Measurements from ENCODE around the gene ZBTB20. TPM values are rescaled to one million over a fixed set of nuclear protein-coding genes. Genes with fewer than 3 reads are reported as not detected.

ZBTB20 gene
- total and polyA plus RNA-seq, 4 donors = 0.69 to 128 (median 51.7) TPM

GRCh38 chr3:114660124-114660523, 487.0 kb downstream of the ZBTB20 start:
- no peaks in the 10 kb centered on the region for H3K27me3 ChIP-seq (ENCODE audit: control insufficient read depth in 1 of 2, insufficient read depth in 2 of 2, low read length in 1 of 2)
- H3K4me1 ChIP-seq (ENCODE audit: control insufficient read depth in 1 of 2, insufficient read depth in 2 of 2, low read length in 2 of 2) = peaks cover 0 to 3% of the 10 kb centered on the region in 2 donors
- H3K4me3 ChIP-seq (ENCODE audit: low read length in 2 of 2) = no peak overlapping the region
- no peaks in the 10 kb centered on the region for H3K9me3 ChIP-seq (ENCODE audit: control insufficient read depth, low read length)
- ATAC-seq (ENCODE audit: low FRiP score) (no peak), DNase-seq (peak in 1 of 2 donors; percentile 47)
- no peaks in the 10 kb centered on the region for H3K36me3 ChIP-seq (ENCODE audit: control insufficient read depth in 1 of 2, insufficient read depth in 2 of 2, low read length in 1 of 2)
- 2 to 4% methylated on average over 6 of the region's 6 CpGs for WGBS, 2 donors
- intact Hi-C loops (cut with DNase I) = no loop called here
- peak overlapping the region; percentile 44 to 57 for H3K27ac ChIP-seq (ENCODE audit: low read depth in 1 of 2, low read length in 2 of 2)

GRCh38 chr3:114659109-114660061, 487.7 kb downstream of the ZBTB20 start:
- ATAC-seq (ENCODE audit: low FRiP score) = no peak
- no peak overlapping the region for H3K4me3 ChIP-seq (ENCODE audit: low read length in 2 of 2)
- DNase-seq = no peak
- H3K4me1 ChIP-seq (ENCODE audit: control insufficient read depth in 1 of 2, insufficient read depth in 2 of 2, low read length in 2 of 2) = peaks cover 0 to 3% of the 10 kb centered on the region in 2 donors
- H3K9me3 ChIP-seq (ENCODE audit: control insufficient read depth, low read length) = no peaks in the 10 kb centered on the region
- no peaks in the 10 kb centered on the region for H3K36me3 ChIP-seq (ENCODE audit: control insufficient read depth in 1 of 2, insufficient read depth in 2 of 2, low read length in 1 of 2)
- H3K27me3 ChIP-seq (ENCODE audit: control insufficient read depth in 1 of 2, insufficient read depth in 2 of 2, low read length in 1 of 2) = no peaks in the 10 kb centered on the region
- WGBS, 2 donors = 64 to 68% methylated on average over 5 of the region's 5 CpGs
- H3K27ac ChIP-seq (ENCODE audit: low read depth in 1 of 2, low read length in 2 of 2) = no peak overlapping the region
- intact Hi-C loops (cut with DNase I) = no loop called here

- intact Hi-C loops (cut with DNase I) = no loop called here
- H3K27ac ChIP-seq (ENCODE audit: low read depth in 1 of 2, low read length in 2 of 2) = no peak overlapping the region
- no peak for ATAC-seq (ENCODE audit: low FRiP score)
Measured at GRCh38 chr3:114651555-114651954, 495.5 kb downstream of the ZBTB20 start.

GRCh38 chr3:114650808-114651207, 496.3 kb downstream of the ZBTB20 start:
- Histone ChIP-seq H3K36me3 (ENCODE audit: control insufficient read depth in 1 of 2, insufficient read depth in 2 of 2, low read length in 1 of 2) (no peaks in the 10 kb centered on the region), H3K27me3 (ENCODE audit: control insufficient read depth in 1 of 2, insufficient read depth in 2 of 2, low read length in 1 of 2) (no peaks in the 10 kb centered on the region), H3K4me1 (ENCODE audit: control insufficient read depth in 1 of 2, insufficient read depth in 2 of 2, low read length in 2 of 2) (peaks cover 0 to 2% of the 10 kb centered on the region in 2 donors), H3K27ac (ENCODE audit: low read depth in 1 of 2, low read length in 2 of 2) (no peak overlapping the region), H3K4me3 (ENCODE audit: low read length in 2 of 2) (no peak overlapping the region), H3K9me3 (ENCODE audit: control insufficient read depth, low read length) (no peaks in the 10 kb centered on the region)
- 3 to 4% methylated on average over 3 of the region's 3 CpGs for WGBS, 2 donors
- DNase-seq (no peak), ATAC-seq (ENCODE audit: low FRiP score) (no peak)
- intact Hi-C loops (cut with DNase I) = no loop called here

More at GRCh38 chr3:114651555-114651954, 495.5 kb downstream of the ZBTB20 start:
- no peaks in the 10 kb centered on the region for H3K27me3 ChIP-seq (ENCODE audit: control insufficient read depth in 1 of 2, insufficient read depth in 2 of 2, low read length in 1 of 2)
- WGBS, 2 donors = 63 to 72% methylated on average over 4 of the region's 4 CpGs
- H3K4me1 ChIP-seq (ENCODE audit: control insufficient read depth in 1 of 2, insufficient read depth in 2 of 2, low read length in 2 of 2) = peaks cover 0 to 2% of the 10 kb centered on the region in 2 donors
- H3K9me3 ChIP-seq (ENCODE audit: control insufficient read depth, low read length) = no peaks in the 10 kb centered on the region
- DNase-seq = no peak
- H3K4me3 ChIP-seq (ENCODE audit: low read length in 2 of 2) = no peak overlapping the region
- H3K36me3 ChIP-seq (ENCODE audit: control insufficient read depth in 1 of 2, insufficient read depth in 2 of 2, low read length in 1 of 2) = no peaks in the 10 kb centered on the region

GRCh38 chr3:114649331-114649730, 497.8 kb downstream of the ZBTB20 start:
- Histone ChIP-seq H3K9me3 (ENCODE audit: control insufficient read depth, low read length) (no peaks in the 10 kb centered on the region), H3K27ac (ENCODE audit: low read depth in 1 of 2, low read length in 2 of 2) (no peak overlapping the region), H3K27me3 (ENCODE audit: control insufficient read depth in 1 of 2, insufficient read depth in 2 of 2, low read length in 1 of 2) (no peaks in the 10 kb centered on the region), H3K4me3 (ENCODE audit: low read length in 2 of 2) (no peak overlapping the region), H3K4me1 (ENCODE audit: control insufficient read depth in 1 of 2, insufficient read depth in 2 of 2, low read length in 2 of 2) (peaks cover 0 to 2% of the 10 kb centered on the region in 2 donors), H3K36me3 (ENCODE audit: control insufficient read depth in 1 of 2, insufficient read depth in 2 of 2, low read length in 1 of 2) (no peaks in the 10 kb centered on the region)
- intact Hi-C loops (cut with DNase I) = no loop called here
- ATAC-seq (ENCODE audit: low FRiP score) (no peak), DNase-seq (no peak)

GRCh38 chr3:114646526-114646925, 500.6 kb downstream of the ZBTB20 start:
- no peak for DNase-seq
- intact Hi-C loops (cut with DNase I) = no loop called here
- no peaks in the 10 kb centered on the region for H3K36me3 ChIP-seq (ENCODE audit: control insufficient read depth in 1 of 2, insufficient read depth in 2 of 2, low read length in 1 of 2)
- no peaks in the 10 kb centered on the region for H3K27me3 ChIP-seq (ENCODE audit: control insufficient read depth in 1 of 2, insufficient read depth in 2 of 2, low read length in 1 of 2)
- ATAC-seq (ENCODE audit: low FRiP score) = no peak
- no peaks in the 10 kb centered on the region for H3K9me3 ChIP-seq (ENCODE audit: control insufficient read depth, low read length)
- peaks cover 0 to 2% of the 10 kb centered on the region in 2 donors for H3K4me1 ChIP-seq (ENCODE audit: control insufficient read depth in 1 of 2, insufficient read depth in 2 of 2, low read length in 2 of 2)
- WGBS, 2 donors = 56 to 60% methylated on average over 2 of the region's 2 CpGs
- H3K4me3 ChIP-seq (ENCODE audit: low read length in 2 of 2) = no peak overlapping the region
- no peak overlapping the region for H3K27ac ChIP-seq (ENCODE audit: low read depth in 1 of 2, low read length in 2 of 2)

- peaks cover 0 to 2% of the 10 kb centered on the region in 2 donors for H3K4me1 ChIP-seq (ENCODE audit: control insufficient read depth in 1 of 2, insufficient read depth in 2 of 2, low read length in 2 of 2)
- 93 to 94% methylated on average over 1 of the region's 1 CpG for WGBS, 2 donors
- no peaks in the 10 kb centered on the region for H3K27me3 ChIP-seq (ENCODE audit: control insufficient read depth in 1 of 2, insufficient read depth in 2 of 2, low read length in 1 of 2)
- intact Hi-C loops (cut with DNase I) = no loop called here
- DNase-seq = no peak
- ATAC-seq (ENCODE audit: low FRiP score) = no peak
- H3K36me3 ChIP-seq (ENCODE audit: control insufficient read depth in 1 of 2, insufficient read depth in 2 of 2, low read length in 1 of 2) = no peaks in the 10 kb centered on the region
- no peak overlapping the region for H3K27ac ChIP-seq (ENCODE audit: low read depth in 1 of 2, low read length in 2 of 2)
- H3K9me3 ChIP-seq (ENCODE audit: control insufficient read depth, low read length) = no peaks in the 10 kb centered on the region
- H3K4me3 ChIP-seq (ENCODE audit: low read length in 2 of 2) = no peak overlapping the region
Measured at GRCh38 chr3:114645392-114645791, 501.7 kb downstream of the ZBTB20 start.

GRCh38 chr3:114644367-114644766, 502.7 kb downstream of the ZBTB20 start:
- H3K4me3 ChIP-seq (ENCODE audit: low read length in 2 of 2) = no peak overlapping the region
- DNase-seq (no peak), ATAC-seq (ENCODE audit: low FRiP score) (no peak)
- H3K36me3 ChIP-seq (ENCODE audit: control insufficient read depth in 1 of 2, insufficient read depth in 2 of 2, low read length in 1 of 2) = no peaks in the 10 kb centered on the region
- WGBS, 2 donors = 95 to 96% methylated on average over 3 of the region's 3 CpGs
- no peaks in the 10 kb centered on the region for H3K9me3 ChIP-seq (ENCODE audit: control insufficient read depth, low read length)
- intact Hi-C loops (cut with DNase I) = no loop called here
- H3K27me3 ChIP-seq (ENCODE audit: control insufficient read depth in 1 of 2, insufficient read depth in 2 of 2, low read length in 1 of 2) = no peaks in the 10 kb centered on the region
- peaks cover 0 to 1% of the 10 kb centered on the region in 2 donors for H3K4me1 ChIP-seq (ENCODE audit: control insufficient read depth in 1 of 2, insufficient read depth in 2 of 2, low read length in 2 of 2)
- H3K27ac ChIP-seq (ENCODE audit: low read depth in 1 of 2, low read length in 2 of 2) = no peak overlapping the region

All from aorta (tissue), 5 donors.